Measurements from ENCODE around the gene C1QTNF7.

Gene C1QTNF7

GRCh38 chr4:15436513-15436912 is 8.7 kb downstream of the C1QTNF7 start:
- no peak overlapping the region for H3K9ac ChIP-seq (ENCODE audit: insufficient read length)
- TF ChIP-seq EZH2 (IDR thresholded peaks at IDR 0.05): no peak
- no peak for TF ChIP-seq FOXP2 (optimal IDR thresholded peaks at IDR 0.05; ENCODE audit: control extremely low read depth, extremely low read length, insufficient read depth)
- no peak for TF ChIP-seq POLR2AphosphoS5 (IDR thresholded peaks at IDR 0.05; ENCODE audit: borderline replicate concordance, low read depth, low read length)
- no peaks in the 10 kb centered on the region for H3K36me3 ChIP-seq (ENCODE audit: insufficient read depth, low read length)
- DNase-seq (ENCODE audit: low read depth, low spot score): peak; percentile 47
- H3K9me3 ChIP-seq (ENCODE audit: low read depth, low read length): no peaks in the 10 kb centered on the region
- H3K4me3 ChIP-seq: no peak overlapping the region
- H3K27ac ChIP-seq: no peak overlapping the region

GRCh38 chr4:15438939-15439524 is 11.2 kb downstream of the C1QTNF7 start:
- no peak for TF ChIP-seq FOXP2 (optimal IDR thresholded peaks at IDR 0.05; ENCODE audit: control extremely low read depth, extremely low read length, insufficient read depth)
- no peak for TF ChIP-seq POLR2AphosphoS5 (IDR thresholded peaks at IDR 0.05; ENCODE audit: borderline replicate concordance, low read depth, low read length)
- TF ChIP-seq EZH2 (IDR thresholded peaks at IDR 0.05): no peak
- Histone ChIP-seq H3K27ac (no peak overlapping the region), H3K4me3 (no peak overlapping the region), H3K36me3 (ENCODE audit: insufficient read depth, low read length) (no peaks in the 10 kb centered on the region), H3K9ac (ENCODE audit: insufficient read length) (no peak overlapping the region), H3K9me3 (ENCODE audit: low read depth, low read length) (no peaks in the 10 kb centered on the region)
- DNase-seq (ENCODE audit: low read depth, low spot score): no peak

- H3K27ac ChIP-seq: no peak overlapping the region
- H3K36me3 ChIP-seq (ENCODE audit: insufficient read depth, low read length): no peaks in the 10 kb centered on the region
- no peaks in the 10 kb centered on the region for H3K9me3 ChIP-seq (ENCODE audit: low read depth, low read length)
- no peak for TF ChIP-seq POLR2AphosphoS5 (IDR thresholded peaks at IDR 0.05; ENCODE audit: borderline replicate concordance, low read depth, low read length)
- TF ChIP-seq EZH2 (IDR thresholded peaks at IDR 0.05): no peak
- TF ChIP-seq FOXP2 (optimal IDR thresholded peaks at IDR 0.05; ENCODE audit: control extremely low read depth, extremely low read length, insufficient read depth): no peak
- DNase-seq (ENCODE audit: low read depth, low spot score): no peak
- no peak overlapping the region for H3K9ac ChIP-seq (ENCODE audit: insufficient read length)
- no peak overlapping the region for H3K4me3 ChIP-seq
Measured at GRCh38 chr4:15443371-15444160, 15.7 kb downstream of the C1QTNF7 start.

GRCh38 chr4:15444276-15444675 is 16.4 kb downstream of the C1QTNF7 start:
- H3K9me3 ChIP-seq (ENCODE audit: low read depth, low read length): no peaks in the 10 kb centered on the region
- TF ChIP-seq POLR2AphosphoS5 (IDR thresholded peaks at IDR 0.05; ENCODE audit: borderline replicate concordance, low read depth, low read length) (no peak), FOXP2 (optimal IDR thresholded peaks at IDR 0.05; ENCODE audit: control extremely low read depth, extremely low read length, insufficient read depth) (no peak), EZH2 (IDR thresholded peaks at IDR 0.05) (no peak)
- no peak overlapping the region for H3K27ac ChIP-seq
- H3K9ac ChIP-seq (ENCODE audit: insufficient read length): no peak overlapping the region
- DNase-seq (ENCODE audit: low read depth, low spot score): no peak
- H3K4me3 ChIP-seq: no peak overlapping the region
- no peaks in the 10 kb centered on the region for H3K36me3 ChIP-seq (ENCODE audit: insufficient read depth, low read length)

GRCh38 chr4:15444879-15445547 is 17.2 kb downstream of the C1QTNF7 start:
- H3K9me3 ChIP-seq (ENCODE audit: low read depth, low read length): no peaks in the 10 kb centered on the region
- no peaks in the 10 kb centered on the region for H3K36me3 ChIP-seq (ENCODE audit: insufficient read depth, low read length)
- no peak for TF ChIP-seq POLR2AphosphoS5 (IDR thresholded peaks at IDR 0.05; ENCODE audit: borderline replicate concordance, low read depth, low read length)
- no peak for TF ChIP-seq EZH2 (IDR thresholded peaks at IDR 0.05)
- TF ChIP-seq FOXP2 (optimal IDR thresholded peaks at IDR 0.05; ENCODE audit: control extremely low read depth, extremely low read length, insufficient read depth): no peak
- no peak overlapping the region for H3K4me3 ChIP-seq
- H3K27ac ChIP-seq: no peak overlapping the region
- DNase-seq (ENCODE audit: low read depth, low spot score): no peak
- no peak overlapping the region for H3K9ac ChIP-seq (ENCODE audit: insufficient read length)

GRCh38 chr4:15451181-15451865 is 23.5 kb downstream of the C1QTNF7 start:
- TF ChIP-seq POLR2AphosphoS5 (IDR thresholded peaks at IDR 0.05; ENCODE audit: borderline replicate concordance, low read depth, low read length): no peak
- TF ChIP-seq EZH2 (IDR thresholded peaks at IDR 0.05): no peak
- TF ChIP-seq FOXP2 (optimal IDR thresholded peaks at IDR 0.05; ENCODE audit: control extremely low read depth, extremely low read length, insufficient read depth): no peak
- Histone ChIP-seq H3K4me3 (no peak overlapping the region), H3K36me3 (ENCODE audit: insufficient read depth, low read length) (no peaks in the 10 kb centered on the region), H3K9ac (ENCODE audit: insufficient read length) (no peak overlapping the region), H3K9me3 (ENCODE audit: low read depth, low read length) (no peaks in the 10 kb centered on the region), H3K27ac (no peak overlapping the region)
- no peak for DNase-seq (ENCODE audit: low read depth, low spot score)

- Histone ChIP-seq H3K9me3 (ENCODE audit: low read depth, low read length) (no peaks in the 10 kb centered on the region), H3K36me3 (ENCODE audit: insufficient read depth, low read length) (no peaks in the 10 kb centered on the region), H3K27ac (no peak overlapping the region), H3K4me3 (no peak overlapping the region), H3K9ac (ENCODE audit: insufficient read length) (no peak overlapping the region)
- TF ChIP-seq FOXP2 (optimal IDR thresholded peaks at IDR 0.05; ENCODE audit: control extremely low read depth, extremely low read length, insufficient read depth) (no peak), POLR2AphosphoS5 (IDR thresholded peaks at IDR 0.05; ENCODE audit: borderline replicate concordance, low read depth, low read length) (no peak), EZH2 (IDR thresholded peaks at IDR 0.05) (no peak)
- no peak for DNase-seq (ENCODE audit: low read depth, low spot score)
Measured at GRCh38 chr4:15451866-15452765, 24.3 kb downstream of the C1QTNF7 start.
